Vagina (tissue), 2 donors: ENCODE results near the gene C5orf63.

Experiments
- CTCF ChIP-seq, 3 experiments: fragments of 450-650 bp in 2 of 3; fragments of 200-600 bp in 1 of 3; sonication (generic) in 1 of 3; IDR thresholded peaks; one replicate each; pipeline ENCODE4 v1.5.1; 2017 to 2019; ENCODE audit warnings: antibody characterized with exemption in 3 of 3, mild to moderate bottlenecking in 2 of 3, moderate library complexity in 2 of 3
- POLR2A ChIP-seq, 2 donors: fragments of 450-650 bp; IDR thresholded peaks; one replicate each; pipeline ENCODE4 v1.6.1; 2017; ENCODE audit warnings: antibody characterized with exemption in 2 of 2, mild to moderate bottlenecking in 2 of 2, moderate library complexity in 2 of 2
- POLR2AphosphoS5 ChIP-seq, 2 donors: sonication (generic); formaldehyde crosslinking; IDR thresholded peaks; one replicate each; pipeline ENCODE4 v1.9.0; 2017; ENCODE audit warnings: antibody characterized with exemption in 2 of 2, mild to moderate bottlenecking in 2 of 2, low read depth in 1 of 2; ENCODE audit not compliant: insufficient read depth in 1 of 2

- no peak for TF ChIP-seq CTCF (IDR thresholded peaks at IDR 0.05)
- TF ChIP-seq POLR2AphosphoS5 (IDR thresholded peaks at IDR 0.05; ENCODE audit: insufficient read depth in 1 of 2, low read depth in 1 of 2), result no peak
- TF ChIP-seq POLR2A (IDR thresholded peaks at IDR 0.05), result no peak
Observed at GRCh38 chr5:127001621-127002296, 71.5 kb downstream of the C5orf63 start.
